ENCODE results near the gene CLBA1. TPM values are rescaled to one million over a fixed set of nuclear protein-coding genes. Genes with fewer than 3 reads are reported as not detected.

The CLBA1 gene
- total RNA-seq, 4 donors from 2014 or later = 10.1 to 21.0 (median 12.8) TPM

- no peak for TF ChIP-seq POLR2A (IDR thresholded peaks at IDR 0.05)
- no peaks in the 10 kb centered on the region for H3K4me1 ChIP-seq
- H3K27ac ChIP-seq = no peak overlapping the region
- H3K9me3 ChIP-seq = peaks cover 0 to 3% (median 0%) of the 10 kb centered on the region in 4 donors
- DNase-seq (ENCODE audit: low spot score in 2 of 2) = no peak
- no peak overlapping the region for H3K4me3 ChIP-seq
- peaks cover 0 to 5% of the 10 kb centered on the region in 2 donors for H3K27me3 ChIP-seq
- H3K36me3 ChIP-seq = peaks cover 0 to 43% (median 0%) of the 10 kb centered on the region in 3 donors
- WGBS, 2 donors = 78 to 79% methylated on average over 21 to 25 of the region's 26 CpGs
Observed at GRCh38 chr14:104953896-104954656, 31.5 kb upstream of the CLBA1 start.

- peaks cover 0 to 3% (median 0%) of the 10 kb centered on the region in 4 donors for H3K9me3 ChIP-seq
- no peak for TF ChIP-seq EP300 (IDR thresholded peaks at IDR 0.05)
- TF ChIP-seq, protein P1, sequence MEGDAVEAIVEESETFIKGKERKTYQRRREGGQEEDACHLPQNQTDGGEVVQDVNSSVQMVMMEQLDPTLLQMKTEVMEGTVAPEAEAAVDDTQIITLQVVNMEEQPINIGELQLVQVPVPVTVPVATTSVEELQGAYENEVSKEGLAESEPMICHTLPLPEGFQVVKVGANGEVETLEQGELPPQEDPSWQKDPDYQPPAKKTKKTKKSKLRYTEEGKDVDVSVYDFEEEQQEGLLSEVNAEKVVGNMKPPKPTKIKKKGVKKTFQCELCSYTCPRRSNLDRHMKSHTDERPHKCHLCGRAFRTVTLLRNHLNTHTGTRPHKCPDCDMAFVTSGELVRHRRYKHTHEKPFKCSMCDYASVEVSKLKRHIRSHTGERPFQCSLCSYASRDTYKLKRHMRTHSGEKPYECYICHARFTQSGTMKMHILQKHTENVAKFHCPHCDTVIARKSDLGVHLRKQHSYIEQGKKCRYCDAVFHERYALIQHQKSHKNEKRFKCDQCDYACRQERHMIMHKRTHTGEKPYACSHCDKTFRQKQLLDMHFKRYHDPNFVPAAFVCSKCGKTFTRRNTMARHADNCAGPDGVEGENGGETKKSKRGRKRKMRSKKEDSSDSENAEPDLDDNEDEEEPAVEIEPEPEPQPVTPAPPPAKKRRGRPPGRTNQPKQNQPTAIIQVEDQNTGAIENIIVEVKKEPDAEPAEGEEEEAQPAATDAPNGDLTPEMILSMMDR (IDR thresholded peaks at IDR 0.05) = no peak
- no peak for TF ChIP-seq POLR2A (IDR thresholded peaks at IDR 0.05)
- WGBS, 2 donors = 76 to 78% methylated on average over 13 of the region's 13 CpGs
- H3K4me1 ChIP-seq = no peaks in the 10 kb centered on the region
- H3K36me3 ChIP-seq = peaks cover 0 to 43% (median 0%) of the 10 kb centered on the region in 3 donors
- no peak overlapping the region for H3K4me3 ChIP-seq
- H3K27ac ChIP-seq = no peak overlapping the region
- DNase-seq (ENCODE audit: low spot score in 2 of 2) = no peak
- H3K27me3 ChIP-seq = peaks cover 0 to 5% of the 10 kb centered on the region in 2 donors
Observed at GRCh38 chr14:104954746-104955395, 30.7 kb upstream of the CLBA1 start.

- TF ChIP-seq EP300 (IDR thresholded peaks at IDR 0.05) = no peak
- TF ChIP-seq POLR2A (IDR thresholded peaks at IDR 0.05) = no peak
- TF ChIP-seq, protein P1 (IDR thresholded peaks at IDR 0.05) = no peak
- no peak for DNase-seq (ENCODE audit: low spot score in 2 of 2)
- Histone ChIP-seq H3K27me3 (peaks cover 0 to 5% of the 10 kb centered on the region in 2 donors), H3K4me1 (no peaks in the 10 kb centered on the region), H3K9me3 (peaks cover 0 to 3% (median 0%) of the 10 kb centered on the region in 4 donors), H3K4me3 (no peak overlapping the region), H3K36me3 (peaks cover 0 to 38% (median 0%) of the 10 kb centered on the region in 3 donors), H3K27ac (no peak overlapping the region)
- 86 to 90% methylated on average over 2 to 3 of the region's 3 CpGs for WGBS, 2 donors
Observed at GRCh38 chr14:104955396-104955770, 30.2 kb upstream of the CLBA1 start.

DNA sequence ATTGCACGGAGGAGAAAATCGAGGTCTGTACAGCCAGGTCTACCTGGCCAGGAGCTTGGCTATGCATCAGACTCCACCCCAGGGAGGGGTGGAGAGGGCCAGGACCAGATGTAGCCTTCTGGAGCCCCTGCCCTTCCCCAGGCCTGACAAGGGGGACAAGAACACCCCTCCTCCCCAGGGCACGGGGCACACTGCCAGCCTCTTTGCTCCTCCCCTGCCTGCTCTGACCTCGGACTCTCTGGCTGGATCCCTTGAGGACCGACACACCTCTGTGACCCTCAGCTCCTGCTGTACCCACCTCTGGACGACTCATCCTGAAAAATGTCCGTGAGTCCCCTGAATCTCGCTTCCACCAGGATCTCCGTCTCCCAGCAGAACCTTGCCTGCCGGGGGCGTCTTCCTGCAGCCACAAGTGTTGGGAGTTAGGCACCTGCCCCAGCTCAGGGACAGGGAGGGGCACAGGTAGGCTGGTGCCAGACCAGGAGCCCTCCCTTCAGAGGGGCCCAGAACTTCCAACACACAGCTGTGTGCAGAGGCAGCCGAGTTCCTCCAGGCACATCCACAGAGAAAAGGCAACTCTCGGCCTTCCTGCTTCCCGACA is 29.2 kb upstream of the CLBA1 start:
- H3K36me3 ChIP-seq = peaks cover 0 to 35% (median 0%) of the 10 kb centered on the region in 3 donors
- H3K4me3 ChIP-seq = no peak overlapping the region
- no peak for DNase-seq (ENCODE audit: low spot score in 2 of 2)
- 74 to 76% methylated on average over 14 of the region's 14 CpGs for WGBS, 2 donors
- peaks cover 0 to 3% (median 0%) of the 10 kb centered on the region in 4 donors for H3K9me3 ChIP-seq
- H3K27ac ChIP-seq = no peak overlapping the region
- H3K4me1 ChIP-seq = no peaks in the 10 kb centered on the region
- H3K27me3 ChIP-seq = peaks cover 0 to 5% of the 10 kb centered on the region in 2 donors
- no peak for TF ChIP-seq POLR2A (IDR thresholded peaks at IDR 0.05)
- TF ChIP-seq, protein P1 (IDR thresholded peaks at IDR 0.05) = no peak
- TF ChIP-seq EP300 (IDR thresholded peaks at IDR 0.05) = no peak

- Histone ChIP-seq H3K4me3 (no peak overlapping the region), H3K4me1 (no peaks in the 10 kb centered on the region), H3K27ac (no peak overlapping the region), H3K9me3 (peaks cover 0 to 3% (median 0%) of the 10 kb centered on the region in 4 donors), H3K36me3 (peaks cover 0 to 30% (median 0%) of the 10 kb centered on the region in 3 donors), H3K27me3 (peaks cover 0 to 5% of the 10 kb centered on the region in 2 donors)
- DNase-seq (ENCODE audit: low spot score in 2 of 2) = no peak
- WGBS, 2 donors = 72 to 74% methylated on average over 25 of the region's 25 CpGs
- TF ChIP-seq POLR2A (IDR thresholded peaks at IDR 0.05) (no peak), EP300 (IDR thresholded peaks at IDR 0.05) (no peak)
- TF ChIP-seq, protein P1 (IDR thresholded peaks at IDR 0.05) = no peak
Observed at GRCh38 chr14:104957146-104958113, 28.2 kb upstream of the CLBA1 start.
